HG03175 (cell line): ENCODE measurements around the gene COL23A1.
"Not testable (repeated sequence)": the region's sequence is repeated elsewhere in the genome, so short reads cannot be mapped to it uniquely, and the experiment has no call there.

Experiments used
- ATAC-seq: cut with Tn5 transposase; IDR thresholded peaks from one replicate; pipeline ENCODE4 v1.9.1; 2021; ENCODE audit warnings: mild to moderate bottlenecking, moderate library complexity; ENCODE audit not compliant: unreplicated experiment

Gene COL23A1

DNA sequence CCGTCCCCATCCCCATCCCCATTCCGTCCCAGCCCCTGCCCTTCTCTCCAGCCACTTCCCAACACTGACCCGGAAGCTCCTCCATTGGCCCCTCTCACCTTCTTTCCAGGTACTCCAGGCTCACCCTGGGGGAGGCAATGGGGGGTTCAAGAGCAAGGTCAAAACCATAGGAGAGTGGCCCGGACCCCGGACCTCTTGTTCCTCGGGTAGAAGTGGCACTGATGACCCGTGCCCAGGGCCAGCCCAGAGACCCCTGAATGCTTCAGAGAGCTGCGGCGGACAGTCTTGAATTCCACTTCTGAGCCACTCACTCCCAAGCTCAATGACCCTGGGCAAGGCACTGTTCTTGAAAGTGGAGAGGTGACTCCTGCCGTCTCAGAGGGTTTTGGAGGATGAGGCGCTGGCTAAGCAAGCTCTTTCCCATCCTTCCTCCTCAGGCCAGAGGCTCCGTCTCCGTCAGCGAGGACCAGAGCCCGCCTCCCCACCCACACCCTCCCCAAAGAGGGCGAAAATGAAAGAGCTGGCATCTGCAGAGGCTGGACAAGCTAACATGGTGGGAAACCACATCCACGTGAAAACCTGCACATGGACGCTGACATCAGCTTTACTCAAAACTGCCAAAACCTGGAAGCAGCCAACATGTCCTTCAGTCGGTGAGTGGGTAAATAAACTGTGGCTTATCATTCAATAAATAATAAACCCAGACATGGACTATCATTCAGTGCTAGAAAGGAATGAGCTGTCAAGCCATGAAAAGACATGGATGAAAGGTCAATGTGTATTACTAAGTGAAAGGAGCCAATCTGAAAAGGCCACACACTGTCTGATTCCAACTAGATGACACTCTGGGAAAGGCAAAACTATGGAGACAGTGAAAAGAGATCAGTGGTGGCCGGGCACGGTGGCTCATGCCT, 330.3 kb downstream of the COL23A1 start:
- no peak for ATAC-seq

DNA sequence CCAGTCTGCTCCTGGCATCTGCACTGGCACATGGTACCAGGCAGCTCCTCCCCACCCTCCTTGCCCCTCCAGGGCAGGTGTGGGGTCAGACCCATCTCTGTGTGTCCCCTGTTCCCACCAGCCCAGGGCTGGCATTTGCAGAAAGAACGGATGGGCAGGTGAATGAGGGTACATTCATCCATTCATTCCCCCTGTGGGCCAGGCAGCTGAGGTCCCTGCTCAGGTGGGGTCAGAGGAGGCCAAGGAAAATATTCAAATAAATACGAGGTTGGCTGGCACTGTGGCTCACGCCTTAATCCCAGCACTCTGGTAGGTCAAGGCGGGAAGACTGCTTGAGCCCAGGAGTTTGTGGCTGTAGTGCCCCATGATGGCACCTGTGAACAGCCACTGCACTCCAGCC, 332.5 kb downstream of the COL23A1 start:
- no peak for ATAC-seq

DNA sequence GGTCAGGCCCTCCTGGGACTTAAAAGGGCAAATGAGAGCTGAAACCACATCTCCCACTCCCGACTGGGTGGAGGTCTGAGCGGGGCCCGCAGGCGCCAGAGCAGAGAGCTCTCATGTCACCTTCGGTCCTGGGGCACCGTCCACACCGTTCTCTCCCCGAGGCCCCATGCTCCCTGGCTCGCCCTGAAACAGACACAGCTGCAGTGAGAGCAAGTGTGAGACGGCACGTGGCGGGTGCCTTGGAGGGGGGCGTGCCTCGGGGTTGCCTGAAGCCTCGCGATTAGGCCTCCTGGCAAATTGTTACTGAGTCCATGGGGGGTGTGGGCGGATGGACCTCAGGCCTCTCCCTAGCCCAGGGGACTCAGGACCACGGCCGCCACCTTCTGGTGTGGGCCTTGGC, 333.4 kb downstream of the COL23A1 start:
- no peak for ATAC-seq

DNA sequence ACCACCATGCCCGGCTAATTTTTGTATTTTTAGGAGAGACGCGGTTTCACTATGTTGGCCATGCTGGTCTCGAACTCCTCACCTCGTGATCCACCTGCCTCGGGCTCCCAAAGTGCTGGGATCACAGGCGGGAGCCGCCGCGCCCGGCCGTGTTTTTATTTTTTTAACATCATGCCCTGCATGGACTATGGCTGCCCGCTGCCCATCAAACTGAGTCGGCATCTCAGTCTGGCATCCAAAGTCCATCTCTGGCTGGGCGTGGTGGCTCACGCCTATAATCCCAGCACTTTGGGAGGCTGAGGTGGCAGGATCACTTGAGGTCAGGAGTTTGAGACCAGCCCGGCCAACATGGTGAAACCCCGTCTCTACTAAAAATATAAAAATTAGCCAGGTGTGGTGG, 336.6 kb downstream of the COL23A1 start:
- not testable (repeated sequence) for ATAC-seq

DNA sequence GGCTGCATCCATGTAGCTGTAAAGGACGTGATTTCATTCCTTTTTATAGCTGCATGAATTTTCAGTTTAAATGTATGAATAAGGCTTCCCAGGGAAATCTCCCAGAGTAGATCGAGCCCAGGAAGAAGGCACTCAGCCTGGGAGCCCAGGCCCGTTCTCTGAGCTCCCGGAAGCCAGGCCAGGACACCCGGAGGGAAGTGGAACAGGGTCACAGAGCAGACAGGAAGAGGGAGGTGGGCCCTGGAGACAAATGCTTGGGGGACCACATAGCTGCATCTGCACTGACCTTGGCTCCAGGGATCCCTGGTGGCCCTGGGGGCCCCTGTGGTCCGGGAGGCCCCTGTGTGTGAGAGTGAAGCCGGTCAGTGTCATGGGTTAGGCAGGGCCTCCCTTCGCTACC, 337.9 kb downstream of the COL23A1 start:
- ATAC-seq = no peak

DNA sequence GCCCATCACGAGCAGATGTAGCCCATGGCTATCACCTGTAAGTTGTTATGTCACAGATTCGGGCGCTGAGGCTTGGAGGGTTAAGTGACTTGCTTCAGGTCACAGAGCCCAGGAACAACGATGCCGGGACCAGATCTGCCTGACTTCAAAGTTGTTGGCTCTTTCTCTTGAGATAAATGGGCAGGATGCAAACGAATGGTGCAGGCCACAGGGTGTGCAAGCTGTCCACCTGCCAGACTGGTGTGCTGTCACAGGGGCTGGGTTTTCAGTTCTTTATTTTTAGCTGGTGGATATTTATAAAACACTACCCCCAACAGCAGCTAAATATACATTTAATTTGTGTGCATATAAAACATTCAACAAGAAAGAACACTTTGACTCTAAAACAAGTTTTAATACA, 339.9 kb downstream of the COL23A1 start:
- no peak for ATAC-seq

DNA sequence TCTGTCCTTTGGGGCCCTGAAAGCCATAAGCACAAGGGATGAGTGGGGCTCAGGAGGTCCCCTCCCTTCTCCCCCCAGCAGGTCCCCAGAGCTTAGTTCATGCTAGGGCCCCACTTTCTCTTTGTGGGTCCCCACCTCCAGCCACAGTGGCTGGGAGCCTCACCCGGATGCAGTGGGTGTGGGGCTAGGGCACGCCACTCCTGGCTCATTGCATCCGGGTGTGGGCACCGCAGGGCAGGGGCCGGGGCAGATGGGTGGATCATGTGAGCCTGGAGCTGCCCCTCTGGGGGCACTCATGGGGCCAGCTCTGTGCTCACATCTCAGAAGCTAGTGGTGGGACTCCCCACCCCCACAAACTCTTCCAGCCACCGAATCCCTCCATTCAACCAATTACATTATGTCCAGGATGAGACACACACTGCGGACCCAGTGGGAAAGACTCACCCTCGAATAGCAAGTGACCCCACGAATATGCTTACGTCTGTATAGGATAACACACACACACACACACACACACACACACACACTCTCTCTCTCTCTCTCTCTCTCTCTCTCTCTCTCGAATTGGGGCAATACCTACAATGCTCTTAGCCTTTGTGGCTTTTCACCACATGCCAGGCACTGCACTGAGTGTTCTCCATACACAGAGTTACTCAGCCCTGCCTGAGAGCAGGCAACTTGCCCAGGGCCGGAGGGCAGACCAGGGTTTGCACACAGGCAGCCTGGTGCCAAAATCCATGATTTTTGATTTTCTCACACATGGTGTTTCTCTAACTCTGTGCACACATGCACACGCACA, 340.8 kb downstream of the COL23A1 start:
- no peak for ATAC-seq

DNA sequence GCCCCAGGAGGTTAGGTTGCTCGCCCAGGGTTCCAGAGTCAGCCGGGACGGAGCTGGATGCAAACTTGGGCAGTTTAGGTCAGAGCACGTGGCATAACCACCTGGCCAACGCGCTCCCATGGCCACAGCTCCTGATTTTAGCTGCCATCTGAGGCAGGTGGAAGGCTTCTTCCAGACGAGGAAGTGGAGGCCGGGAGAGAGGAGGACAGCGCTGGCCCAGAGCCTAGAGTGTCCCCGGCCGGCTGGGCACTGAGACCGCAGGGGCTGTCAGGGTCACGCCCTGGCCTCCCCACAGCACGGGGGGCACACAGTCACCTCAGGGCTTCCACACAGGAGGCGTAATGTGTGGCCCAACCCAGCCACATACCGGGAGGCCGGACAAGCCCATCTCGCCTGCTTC, 341.4 kb downstream of the COL23A1 start:
- no peak for ATAC-seq

DNA sequence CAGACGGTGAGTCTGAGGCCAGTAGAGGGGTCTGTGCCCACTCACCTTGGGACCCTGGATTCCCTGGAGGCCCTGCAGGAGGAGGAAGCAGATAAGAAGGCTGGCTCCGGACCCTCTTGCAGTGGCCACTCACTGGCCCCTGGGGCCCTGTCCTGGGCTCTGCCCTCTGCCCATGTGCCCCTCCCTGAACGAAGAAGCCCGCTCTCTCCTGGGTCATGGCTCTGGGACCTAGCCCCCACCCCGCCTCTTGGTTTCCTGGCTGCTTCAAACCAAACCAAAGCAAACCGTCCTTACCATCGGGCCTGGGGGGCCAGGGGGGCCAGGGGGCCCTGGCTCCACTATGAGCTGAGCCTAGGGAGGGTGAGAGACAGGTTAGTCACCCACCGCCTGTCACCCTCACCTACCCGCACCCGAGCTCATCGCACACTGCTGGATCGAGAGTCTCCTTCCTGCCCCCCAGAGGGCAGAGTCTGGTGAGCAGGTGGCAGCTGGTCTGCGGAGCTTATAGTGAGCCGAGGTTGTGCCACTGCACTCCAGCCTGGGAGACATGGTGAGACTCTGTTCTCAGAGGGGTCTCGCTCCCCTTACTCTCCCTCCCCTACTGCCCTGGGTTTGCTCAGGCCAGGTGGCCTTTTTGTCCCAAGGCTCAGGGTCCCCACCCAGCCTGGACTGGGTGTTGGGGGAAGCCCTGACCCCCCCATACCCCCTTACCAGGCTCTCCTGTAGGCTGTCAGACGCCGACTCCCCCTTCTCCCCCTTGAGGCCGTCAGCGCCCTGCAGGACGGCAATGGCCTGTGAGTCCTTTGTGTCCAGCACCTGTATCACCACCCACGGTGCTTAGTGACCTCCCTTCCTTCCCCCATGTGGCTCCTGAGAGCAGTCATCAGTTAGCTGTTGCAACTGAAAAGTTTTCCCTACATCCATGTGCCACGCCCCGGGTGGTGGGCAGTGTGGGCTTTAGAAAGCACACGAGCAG, 342.4 kb downstream of the COL23A1 start:
- no peak for ATAC-seq

DNA sequence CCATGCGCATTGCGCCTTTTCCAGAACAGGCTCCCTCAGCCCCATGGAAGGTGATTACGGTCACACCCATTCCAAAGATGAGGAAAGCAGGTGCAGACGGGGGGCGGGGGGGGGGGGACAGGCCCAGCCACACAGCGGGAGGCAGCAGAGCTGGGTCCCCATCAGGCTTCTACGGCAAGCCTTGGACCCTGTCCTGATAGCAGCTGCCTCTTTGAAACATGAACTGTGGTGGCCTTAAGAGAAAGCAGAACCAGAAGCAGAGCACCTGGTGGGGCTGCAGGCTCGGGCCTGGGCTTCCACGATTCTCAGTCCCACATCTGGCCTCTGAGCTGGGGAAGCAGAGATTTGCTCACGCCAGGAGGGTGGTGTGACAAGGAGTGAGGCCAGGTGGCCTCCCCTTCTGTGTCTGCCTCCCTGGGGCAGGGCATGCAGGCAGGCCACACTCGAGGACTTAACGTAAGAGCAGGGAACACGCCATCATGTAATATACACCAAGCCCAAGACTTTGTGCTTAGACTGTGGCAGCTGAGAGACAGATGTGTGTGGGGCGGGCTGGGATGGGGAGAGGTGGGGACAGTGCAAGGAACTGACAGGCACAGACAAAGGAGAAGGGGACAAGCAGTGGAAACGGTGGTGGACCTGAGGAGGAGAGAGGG, 343.4 kb downstream of the COL23A1 start:
- no peak for ATAC-seq

DNA sequence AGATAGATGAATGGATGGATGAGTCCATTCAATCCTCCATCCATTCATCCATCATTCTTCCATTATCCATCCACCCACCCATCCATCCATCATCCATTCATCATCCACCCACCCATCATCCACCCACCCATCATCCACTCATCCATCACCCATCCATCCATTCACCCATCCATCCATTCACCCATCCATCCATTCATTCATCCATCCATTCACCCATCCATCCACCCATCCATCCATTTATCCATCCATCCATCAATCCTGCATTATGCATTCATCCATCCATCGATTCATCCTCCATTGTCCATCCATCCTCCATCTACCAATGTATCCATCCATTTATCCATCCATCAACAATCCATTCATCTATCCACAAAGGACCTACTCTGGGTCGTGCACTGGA, 344.8 kb downstream of the COL23A1 start:
- ATAC-seq = no peak

DNA sequence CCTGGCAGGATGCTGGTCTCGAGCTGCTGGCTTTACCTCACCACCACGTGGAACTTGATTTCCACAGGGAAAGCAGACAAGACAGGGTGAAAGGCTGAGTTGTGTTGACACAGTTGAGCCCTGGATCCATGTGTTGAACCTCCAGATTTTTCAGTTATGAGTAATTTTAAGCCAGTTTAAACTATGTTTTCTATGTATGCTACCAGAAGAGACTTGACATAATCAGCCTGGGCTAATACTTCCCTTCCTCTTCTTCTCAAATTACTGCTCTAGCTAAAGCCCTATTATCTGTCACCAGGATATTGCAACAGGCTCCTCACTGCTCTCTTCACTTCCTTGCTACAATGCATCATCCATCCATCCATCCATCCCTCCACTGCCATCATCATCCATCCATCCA, 345.6 kb downstream of the COL23A1 start:
- ATAC-seq = no peak

DNA sequence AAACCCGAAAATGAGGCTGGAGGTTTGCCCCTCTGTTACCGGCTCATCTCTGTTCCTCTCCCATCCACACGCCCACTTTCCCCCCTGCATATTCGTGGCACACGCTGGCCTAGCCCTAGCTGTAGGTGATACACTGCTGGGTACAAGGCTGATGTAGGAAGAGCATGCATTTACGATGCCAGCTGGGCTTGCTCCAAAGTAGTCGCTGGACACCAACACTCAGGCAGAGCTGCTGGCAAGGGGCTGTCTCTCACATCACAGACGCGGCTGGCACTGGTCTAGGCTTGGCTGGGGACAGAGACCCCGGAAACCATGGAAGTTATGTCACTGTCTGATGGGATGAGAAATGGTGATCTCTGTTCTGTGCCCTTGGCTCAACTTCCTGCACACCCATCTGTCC, 347.8 kb downstream of the COL23A1 start:
- no peak for ATAC-seq

DNA sequence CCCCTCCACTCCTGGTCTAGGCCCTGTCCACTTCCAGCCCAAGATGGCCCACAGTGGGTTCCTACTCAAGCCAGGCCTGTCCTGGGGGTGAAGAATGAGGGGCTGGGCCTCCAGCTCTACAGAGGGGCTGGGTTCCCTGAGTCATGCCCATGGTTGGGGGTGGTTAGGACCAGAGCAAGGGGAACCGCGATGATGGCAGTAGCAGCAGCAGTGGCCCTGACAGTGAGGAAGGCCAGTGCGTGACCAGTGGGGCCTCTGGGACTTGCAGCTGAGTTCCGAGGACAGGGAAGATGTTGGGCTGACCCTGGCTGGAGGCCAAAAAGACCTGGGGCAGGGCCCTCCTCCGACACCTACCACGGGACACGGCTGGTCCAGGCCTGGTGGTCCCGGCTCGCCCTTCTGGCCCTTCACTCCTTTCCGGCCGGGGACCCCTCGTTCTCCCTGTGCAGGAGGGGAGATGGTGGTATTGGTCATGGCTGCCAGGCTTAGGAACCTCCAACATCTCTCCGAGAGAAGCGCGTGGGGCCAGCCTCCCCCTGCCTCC, 348.4 kb downstream of the COL23A1 start:
- ATAC-seq = no peak

DNA sequence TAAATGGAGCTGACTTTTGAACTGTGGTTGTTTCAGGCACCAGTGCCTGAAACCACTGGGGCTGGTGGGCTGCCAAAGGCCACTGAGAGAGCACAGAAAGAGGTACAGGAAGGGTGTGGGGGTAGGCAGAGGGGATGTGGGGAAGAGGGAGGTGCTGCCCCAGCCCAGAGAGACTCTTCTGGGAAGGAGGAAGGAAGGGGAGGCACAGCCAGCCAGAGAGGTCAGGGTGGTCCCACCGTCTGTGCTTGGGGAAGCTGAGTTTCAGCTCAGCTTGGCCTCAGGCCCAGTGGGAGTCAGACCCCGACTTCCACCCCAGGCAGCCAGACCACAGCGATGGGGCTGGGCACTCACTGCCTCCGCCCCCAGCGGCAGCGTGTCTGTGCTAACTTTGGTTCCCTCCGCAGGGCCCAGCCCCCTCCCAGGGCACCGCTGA, 348.9 kb downstream of the COL23A1 start:
- ATAC-seq = no peak

DNA sequence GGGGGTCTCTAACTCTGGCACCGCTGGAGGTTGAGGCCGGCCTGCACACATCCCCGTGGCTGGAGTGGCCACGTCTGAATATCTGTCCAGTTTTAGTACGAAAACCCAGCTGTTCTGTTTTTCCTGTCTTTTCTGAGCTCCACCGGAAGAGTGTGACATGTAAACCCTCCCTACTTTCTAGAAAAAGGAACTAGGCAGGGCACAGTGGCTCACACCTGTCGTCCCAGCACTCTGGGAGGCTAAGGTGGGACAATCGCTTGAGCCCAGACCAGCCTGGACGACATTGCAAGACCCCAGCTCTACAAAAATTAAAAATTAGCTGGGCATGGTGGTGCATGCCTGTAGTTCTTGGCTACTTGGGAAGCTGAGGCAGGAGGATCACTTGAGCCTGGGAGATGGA, 349.4 kb downstream of the COL23A1 start:
- ATAC-seq = no peak

DNA sequence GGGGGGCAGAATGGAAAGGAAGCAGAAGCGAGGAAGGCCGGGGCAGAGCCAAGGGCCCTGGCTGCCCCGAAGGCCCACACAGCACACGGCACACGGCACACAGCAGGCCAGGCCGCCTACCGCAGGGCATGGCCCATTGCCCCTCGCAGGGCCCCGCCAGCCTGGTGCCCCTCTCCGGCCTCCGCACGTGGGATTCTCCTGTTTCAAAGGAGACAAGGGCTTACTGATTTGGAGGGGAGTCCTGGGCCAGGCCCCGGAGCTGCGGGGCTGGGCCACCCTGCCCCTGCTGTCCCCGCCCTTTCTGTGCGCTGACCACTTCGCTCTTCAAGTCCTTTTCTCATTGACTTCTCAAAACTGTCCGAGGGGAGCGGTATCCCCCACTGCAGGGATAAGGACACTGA, 349.9 kb downstream of the COL23A1 start:
- ATAC-seq = no peak

DNA sequence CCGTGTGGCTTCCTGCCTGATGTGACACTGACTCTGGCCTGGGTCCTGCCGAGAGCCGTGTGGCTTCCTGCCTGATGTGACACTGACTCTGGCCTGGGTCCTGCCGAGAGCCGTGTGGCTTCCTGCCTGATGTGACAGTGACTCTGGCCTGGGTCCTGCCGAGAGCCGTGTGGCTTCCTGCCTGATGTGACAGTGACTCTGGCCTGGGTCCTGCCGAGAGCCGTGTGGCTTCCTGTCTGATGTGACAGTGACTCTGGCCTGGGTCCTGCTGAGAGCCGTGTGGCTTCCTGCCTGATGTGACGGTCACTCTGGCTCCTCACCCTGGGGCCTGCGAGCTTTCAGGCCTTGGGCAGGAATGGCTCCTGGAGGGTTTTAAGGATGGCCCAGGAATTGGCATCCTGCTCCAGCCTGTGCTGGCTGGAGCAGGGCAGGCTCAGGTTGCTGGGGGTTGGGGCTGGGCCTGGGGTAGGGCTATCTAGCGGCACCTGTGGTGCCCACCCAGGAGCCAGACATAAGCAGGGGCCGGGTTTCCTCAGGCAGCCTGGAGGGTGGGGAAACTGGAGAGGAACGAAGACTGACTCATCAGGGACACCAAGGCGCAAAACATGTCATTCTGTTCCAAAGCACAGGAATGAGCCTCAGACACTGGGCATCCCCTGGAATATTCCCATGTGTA, 350.4 kb downstream of the COL23A1 start:
- ATAC-seq = not testable (repeated sequence)
